LoVo (cell line): Measurements from ENCODE around the gene AHCYL2.
A peak's percentile ranks its signal among the peaks of the same experiment; 100 is the strongest.
"Not testable (repeated sequence)": the region's sequence is repeated elsewhere in the genome, so short reads cannot be mapped to it uniquely, and the experiment has no call there.

Source experiments
- DNase-seq: peaks from one replicate; pipeline ENCODE4 v3.0.0-alpha.2; 2016; ENCODE audit warnings: low spot score

The AHCYL2 gene

GRCh38 chr7:129209067-129209926 lies 15.5 kb upstream of the AHCYL2 start:
- no peak for DNase-seq

GRCh38 chr7:129210256-129210988 lies 14.4 kb upstream of the AHCYL2 start:
- DNase-seq = peak; percentile 50

GRCh38 chr7:129210989-129211312 lies 13.9 kb upstream of the AHCYL2 start:
- DNase-seq = no peak

- DNase-seq = no peak
Observed at GRCh38 chr7:129212126-129212525, 12.7 kb upstream of the AHCYL2 start.

- no peak for DNase-seq
Observed at GRCh38 chr7:129212596-129212995, 12.2 kb upstream of the AHCYL2 start.

GRCh38 chr7:129213828-129214227 lies 11.0 kb upstream of the AHCYL2 start:
- no peak for DNase-seq

GRCh38 chr7:129215691-129216090 lies 9.1 kb upstream of the AHCYL2 start:
- DNase-seq = not testable (repeated sequence)

GRCh38 chr7:129216101-129216715 lies 8.6 kb upstream of the AHCYL2 start:
- DNase-seq = not testable (repeated sequence)

- DNase-seq = not testable (repeated sequence)
Observed at GRCh38 chr7:129216821-129217416, 7.9 kb upstream of the AHCYL2 start.

- DNase-seq = peak; percentile 91
Observed at GRCh38 chr7:129218514-129219062, 6.2 kb upstream of the AHCYL2 start.

GRCh38 chr7:129219166-129219565 lies 5.7 kb upstream of the AHCYL2 start:
- not testable (repeated sequence) for DNase-seq

GRCh38 chr7:129222064-129222463 lies 2.8 kb upstream of the AHCYL2 start:
- DNase-seq = no peak

GRCh38 chr7:129225206-129225930 lies 538 bp downstream of the AHCYL2 start:
- DNase-seq = peak; percentile 62

GRCh38 chr7:129225931-129226572 lies 1.2 kb downstream of the AHCYL2 start:
- DNase-seq = no peak

GRCh38 chr7:129227646-129228578 lies 3.1 kb downstream of the AHCYL2 start:
- no peak for DNase-seq

- DNase-seq = no peak
Observed at GRCh38 chr7:129228633-129229032, 3.8 kb downstream of the AHCYL2 start.

- DNase-seq = no peak
Observed at GRCh38 chr7:129231666-129232065, 6.8 kb downstream of the AHCYL2 start.

- no peak for DNase-seq
Observed at GRCh38 chr7:129238546-129238945, 13.7 kb downstream of the AHCYL2 start.

- DNase-seq = no peak
Observed at GRCh38 chr7:129240119-129240820, 15.4 kb downstream of the AHCYL2 start.
